GM12873 (cell line): ENCODE measurements around the gene ASAP2.
A peak's percentile ranks its signal among the peaks of the same experiment; 100 is the strongest.

Experiments
- CTCF ChIP-seq: IDR thresholded peaks from 2 replicates; pipeline ENCODE4 v1.5.1; 2012; ENCODE audit warnings: low read depth, mild to moderate bottlenecking, moderate library complexity, low read length, control low read depth; ENCODE audit not compliant: insufficient read depth; ENCODE audit errors: missing control alignments

Gene ASAP2

GRCh38 chr2:9332136-9332852 is 125.7 kb downstream of the ASAP2 start:
- TF ChIP-seq CTCF: no peak

- no peak for TF ChIP-seq CTCF
These were observed 126.2 kb downstream of the ASAP2 start for GRCh38 chr2:9332853-9333245.

- peak; percentile 52 for TF ChIP-seq CTCF
These were observed 127.1 kb downstream of the ASAP2 start for GRCh38 chr2:9333591-9334171.

- TF ChIP-seq CTCF: no peak
These were observed 128.1 kb downstream of the ASAP2 start for GRCh38 chr2:9334761-9335160.

- TF ChIP-seq CTCF: no peak
These were observed 128.8 kb downstream of the ASAP2 start for GRCh38 chr2:9335322-9335832.

- TF ChIP-seq CTCF: no peak
These were observed 129.6 kb downstream of the ASAP2 start for GRCh38 chr2:9336241-9336575.

GRCh38 chr2:9336576-9337314 is 130.1 kb downstream of the ASAP2 start:
- TF ChIP-seq CTCF: no peak
